Smooth muscle cell (in vitro differentiated cells): Measurements from ENCODE around the gene MGAT4A. TPM values are rescaled to one million over a fixed set of nuclear protein-coding genes. Genes with fewer than 3 reads are reported as not detected.
"Not testable (repeated sequence)": the region's sequence is repeated elsewhere in the genome, so short reads cannot be mapped to it uniquely, and the experiment has no call there.

ENCODE experiments used
- DNase-seq: peaks from one replicate; lab custom pipeline; 2025; ENCODE audit not compliant: unreplicated experiment; lab: John Stamatoyannopoulos, UW
- H2AFZ ChIP-seq: fragments of 200-600 bp; sonication (generic); 2 replicates; pipeline ENCODE4 v1.6.0; 2016; ENCODE audit warnings: antibody characterized with exemption, low read depth, mild to moderate bottlenecking
- H3F3A ChIP-seq: fragments of 200-600 bp; sonication (generic); 2 replicates; pipeline ENCODE4 v1.6.0; 2017; ENCODE audit warnings: antibody characterized with exemption, low read depth
- H3K27ac ChIP-seq: fragments of 200-600 bp; sonication (generic); 2 replicates; pipeline ENCODE4 v1.5.1; 2016; ENCODE audit warnings: low read depth, mild to moderate bottlenecking
- H3K27me3 ChIP-seq: fragments of 200-600 bp; sonication (generic); 2 replicates; pipeline ENCODE4 v1.6.1; 2016; ENCODE audit warnings: low read depth, mild to moderate bottlenecking
- H3K36me3 ChIP-seq: fragments of 200-600 bp; sonication (generic); 2 replicates; pipeline ENCODE4 v1.5.1; 2016; ENCODE audit warnings: low read depth
- H3K4me1 ChIP-seq: fragments of 200-600 bp; sonication (generic); 2 replicates; pipeline ENCODE4 v1.5.1; 2016; ENCODE audit warnings: low read depth
- H3K4me2 ChIP-seq: fragments of 200-600 bp; sonication (generic); 2 replicates; pipeline ENCODE4 v1.6.0; 2016; ENCODE audit warnings: mild to moderate bottlenecking
- H3K4me3 ChIP-seq: fragments of 200-600 bp; sonication (generic); 2 replicates; pipeline ENCODE4 v1.5.1; 2016; ENCODE audit warnings: mild to moderate bottlenecking
- H3K79me2 ChIP-seq: fragments of 200-600 bp; sonication (generic); 2 replicates; pipeline ENCODE4 v1.6.0; 2016; ENCODE audit warnings: low read depth, mild to moderate bottlenecking
- H3K9ac ChIP-seq: fragments of 200-600 bp; sonication (generic); 2 replicates; pipeline ENCODE4 v1.6.0; 2016; ENCODE audit warnings: low read depth
- H3K9me3 ChIP-seq: fragments of 200-600 bp; sonication (generic); replicated peaks from 2 replicates; pipeline ENCODE4 v1.5.1; 2016; ENCODE audit warnings: low read depth
- H4K20me1 ChIP-seq: fragments of 200-600 bp; sonication (generic); 2 replicates; pipeline ENCODE4 v1.6.0; 2016; ENCODE audit warnings: low read depth
- WGBS: methylation state at CpG from one replicate; pipeline ENCODE4 v1.1.7; 2016; ENCODE audit warnings: low lambda C conversion rate; 5-methylcytosine and 5-hydroxymethylcytosine counted together
- polyA plus RNA-seq: library from polyadenylated mRNA; unstranded; fragments of >200 nt; fragmentation: Nextera tagmentation; extraction: Ambion mirVana; gene quantifications from 2 replicates; pipeline ENCODE4 v1.2.1, GENCODE V29; 2016
- total RNA-seq: library from RNA; depleted of rRNA; stranded (reverse); fragments of >200 nt; gene quantifications from 2 replicates; pipeline ENCODE4 v1.2.3, GENCODE V29; 2014
- TF ChIP-seq, protein P1 (sequence below): fragments of 200-600 bp; sonication (generic); IDR thresholded peaks from 2 replicates; pipeline ENCODE4 v1.5.1; 2017; ENCODE audit warnings: borderline replicate concordance, mild to moderate bottlenecking, antibody characterized with exemption; ENCODE audit not compliant: insufficient read depth, poor library complexity, severe bottlenecking

The MGAT4A gene
- total and polyA plus RNA-seq, 2 experiments from 2014 or later, result 1.4 to 8.9 TPM

DNA sequence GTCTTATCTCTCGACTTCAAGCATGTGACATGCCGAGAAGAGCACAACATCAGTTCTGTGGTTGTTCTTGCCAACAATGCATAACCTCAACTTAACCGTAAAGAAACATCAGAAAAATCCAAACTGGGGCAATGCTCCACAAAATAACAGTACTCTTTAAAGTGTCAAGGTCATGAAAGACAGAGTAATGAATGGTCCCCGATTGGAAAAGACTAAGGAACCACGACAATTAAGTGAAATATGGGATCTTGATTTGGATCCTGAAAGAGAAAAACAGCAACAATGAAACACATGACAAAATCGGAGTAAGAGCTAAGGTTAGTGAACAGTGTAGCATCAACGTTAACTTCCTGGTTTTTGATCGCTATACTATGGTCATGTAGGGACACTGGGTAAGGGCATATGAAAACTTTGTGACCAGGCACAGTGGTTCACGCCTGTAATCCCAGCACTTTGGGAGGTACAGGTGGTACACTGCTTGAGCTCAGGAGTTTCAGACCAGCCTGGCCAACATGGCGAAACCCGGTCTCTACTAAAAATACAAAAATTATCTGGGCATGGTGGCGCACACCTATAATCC, 67.3 kb downstream of the MGAT4A start:
- H3K4me2 ChIP-seq, result no peak overlapping the region
- no peaks in the 10 kb centered on the region for H4K20me1 ChIP-seq
- H3K4me3 ChIP-seq, result no peak overlapping the region
- no peaks in the 10 kb centered on the region for H3K36me3 ChIP-seq
- H2AFZ ChIP-seq, result no peak overlapping the region
- TF ChIP-seq, protein P1, sequence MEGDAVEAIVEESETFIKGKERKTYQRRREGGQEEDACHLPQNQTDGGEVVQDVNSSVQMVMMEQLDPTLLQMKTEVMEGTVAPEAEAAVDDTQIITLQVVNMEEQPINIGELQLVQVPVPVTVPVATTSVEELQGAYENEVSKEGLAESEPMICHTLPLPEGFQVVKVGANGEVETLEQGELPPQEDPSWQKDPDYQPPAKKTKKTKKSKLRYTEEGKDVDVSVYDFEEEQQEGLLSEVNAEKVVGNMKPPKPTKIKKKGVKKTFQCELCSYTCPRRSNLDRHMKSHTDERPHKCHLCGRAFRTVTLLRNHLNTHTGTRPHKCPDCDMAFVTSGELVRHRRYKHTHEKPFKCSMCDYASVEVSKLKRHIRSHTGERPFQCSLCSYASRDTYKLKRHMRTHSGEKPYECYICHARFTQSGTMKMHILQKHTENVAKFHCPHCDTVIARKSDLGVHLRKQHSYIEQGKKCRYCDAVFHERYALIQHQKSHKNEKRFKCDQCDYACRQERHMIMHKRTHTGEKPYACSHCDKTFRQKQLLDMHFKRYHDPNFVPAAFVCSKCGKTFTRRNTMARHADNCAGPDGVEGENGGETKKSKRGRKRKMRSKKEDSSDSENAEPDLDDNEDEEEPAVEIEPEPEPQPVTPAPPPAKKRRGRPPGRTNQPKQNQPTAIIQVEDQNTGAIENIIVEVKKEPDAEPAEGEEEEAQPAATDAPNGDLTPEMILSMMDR, result no peak
- H3F3A ChIP-seq, result no peaks in the 10 kb centered on the region
- 95% methylated on average over 12 of the region's 12 CpGs for WGBS
- H3K9ac ChIP-seq, result no peak overlapping the region
- no peaks in the 10 kb centered on the region for H3K79me2 ChIP-seq
- no peak for DNase-seq
- no peaks in the 10 kb centered on the region for H3K27me3 ChIP-seq
- H3K9me3 ChIP-seq, result no peaks in the 10 kb centered on the region
- no peak overlapping the region for H3K27ac ChIP-seq
- H3K4me1 ChIP-seq, result no peaks in the 10 kb centered on the region

DNA sequence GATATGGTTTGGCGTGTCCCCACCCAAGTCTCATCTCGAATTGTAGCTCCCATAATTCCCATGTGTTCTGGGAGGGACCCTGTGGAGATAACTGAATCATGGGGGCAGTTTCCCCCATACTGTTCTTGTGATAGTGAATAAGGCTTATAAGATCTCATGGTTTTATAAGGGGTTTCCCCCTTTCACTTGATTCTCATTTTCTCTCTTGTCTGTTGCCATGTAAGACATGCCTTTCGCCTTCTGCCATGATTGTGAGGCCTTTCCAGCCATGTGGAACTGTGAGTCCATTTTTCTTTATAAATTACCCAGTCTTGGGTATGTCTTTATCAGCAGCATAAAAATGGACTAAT, 71.5 kb downstream of the MGAT4A start:
- H3K4me1 ChIP-seq, H2AFZ ChIP-seq, H3K4me2 ChIP-seq, H4K20me1 ChIP-seq, H3K9me3 ChIP-seq, H3K27ac ChIP-seq, H3K79me2 ChIP-seq, H3K27me3 ChIP-seq, DNase-seq, H3F3A ChIP-seq, H3K36me3 ChIP-seq, H3K4me3 ChIP-seq, H3K9ac ChIP-seq: not testable (repeated sequence)
- 95% methylated on average over 3 of the region's 3 CpGs for WGBS

DNA sequence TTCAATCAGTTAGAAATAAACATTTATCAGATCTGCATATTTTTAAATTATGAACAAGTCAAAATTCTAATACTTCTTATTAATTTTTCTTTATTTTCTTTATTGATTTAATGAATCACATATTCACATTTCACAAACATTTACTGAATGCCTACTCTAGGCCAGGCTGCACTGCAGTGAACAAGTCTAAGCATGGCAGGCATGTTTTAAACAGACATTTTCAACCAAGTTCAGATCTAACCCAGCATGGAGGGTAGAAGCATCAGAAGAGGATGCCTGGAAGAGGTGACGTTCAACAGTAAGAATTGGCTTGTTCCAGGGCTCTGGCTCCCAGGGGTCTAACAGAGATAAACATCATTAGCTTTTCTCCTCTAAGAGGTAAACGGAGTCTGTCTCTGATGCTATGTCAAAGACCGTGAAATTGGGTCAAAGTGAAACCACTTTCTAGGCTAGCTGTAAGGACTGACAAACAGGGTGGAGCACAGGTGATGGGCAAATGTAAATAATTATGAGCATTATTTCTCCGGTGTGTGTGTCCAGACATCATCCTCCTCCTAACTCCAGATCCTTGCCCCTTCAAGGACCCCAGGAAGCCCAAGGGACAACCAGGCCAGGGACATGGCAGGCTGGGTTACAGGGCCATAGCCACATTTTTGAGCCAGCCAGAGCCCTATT, 72.0 kb downstream of the MGAT4A start:
- TF ChIP-seq, protein P1, result no peak
- Histone ChIP-seq H3F3A (no peaks in the 10 kb centered on the region), H3K9me3 (no peaks in the 10 kb centered on the region), H3K4me3 (no peak overlapping the region), H3K4me2 (no peak overlapping the region), H4K20me1 (no peaks in the 10 kb centered on the region), H3K4me1 (no peaks in the 10 kb centered on the region), H3K36me3 (no peaks in the 10 kb centered on the region), H3K79me2 (no peaks in the 10 kb centered on the region), H3K27ac (no peak overlapping the region), H3K27me3 (no peaks in the 10 kb centered on the region), H2AFZ (no peak overlapping the region), H3K9ac (no peak overlapping the region)
- DNase-seq, result no peak
- 92% methylated on average over 4 of the region's 4 CpGs for WGBS

DNA sequence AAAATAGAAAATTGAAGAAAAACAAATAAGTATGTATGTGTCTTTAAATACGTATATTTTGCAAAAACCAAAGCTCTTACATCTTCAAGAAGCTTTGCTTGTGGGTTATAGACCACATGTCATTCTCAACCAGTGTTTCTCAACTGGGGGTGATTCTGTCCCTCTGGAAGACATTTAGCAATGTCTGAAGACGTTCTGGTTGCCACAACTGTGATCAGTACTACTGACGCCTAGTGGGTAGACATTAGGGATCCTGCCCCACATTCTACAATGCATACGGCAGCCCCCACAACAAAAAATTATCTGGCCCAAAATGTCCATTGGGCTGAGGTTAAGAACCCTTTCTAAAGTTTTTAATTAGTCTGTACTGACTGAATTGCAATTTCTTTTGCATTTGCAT, 74.1 kb downstream of the MGAT4A start:
- no peak overlapping the region for H3K4me2 ChIP-seq
- no peaks in the 10 kb centered on the region for H3K9me3 ChIP-seq
- H3K79me2 ChIP-seq, result no peaks in the 10 kb centered on the region
- TF ChIP-seq, protein P1, result no peak
- no peak overlapping the region for H3K4me3 ChIP-seq
- no peak for DNase-seq
- no peak overlapping the region for H3K27ac ChIP-seq
- WGBS, result 80% methylated on average over 4 of the region's 4 CpGs
- no peaks in the 10 kb centered on the region for H3K4me1 ChIP-seq
- no peaks in the 10 kb centered on the region for H4K20me1 ChIP-seq
- no peaks in the 10 kb centered on the region for H3K27me3 ChIP-seq
- H3K9ac ChIP-seq, result no peak overlapping the region
- no peaks in the 10 kb centered on the region for H3K36me3 ChIP-seq
- no peaks in the 10 kb centered on the region for H3F3A ChIP-seq
- H2AFZ ChIP-seq, result no peak overlapping the region
